SKM-1 treated with dmso at 0.1 percent for 144 hours (cell line): ENCODE data around the gene PTPRG.
A peak's percentile ranks its signal among the peaks of the same experiment; 100 is the strongest.

ENCODE experiments used
- DNase-seq: peaks from one replicate; lab custom pipeline; 2025; ENCODE audit not compliant: unreplicated experiment; lab: John Stamatoyannopoulos, UW

PTPRG gene

DNA sequence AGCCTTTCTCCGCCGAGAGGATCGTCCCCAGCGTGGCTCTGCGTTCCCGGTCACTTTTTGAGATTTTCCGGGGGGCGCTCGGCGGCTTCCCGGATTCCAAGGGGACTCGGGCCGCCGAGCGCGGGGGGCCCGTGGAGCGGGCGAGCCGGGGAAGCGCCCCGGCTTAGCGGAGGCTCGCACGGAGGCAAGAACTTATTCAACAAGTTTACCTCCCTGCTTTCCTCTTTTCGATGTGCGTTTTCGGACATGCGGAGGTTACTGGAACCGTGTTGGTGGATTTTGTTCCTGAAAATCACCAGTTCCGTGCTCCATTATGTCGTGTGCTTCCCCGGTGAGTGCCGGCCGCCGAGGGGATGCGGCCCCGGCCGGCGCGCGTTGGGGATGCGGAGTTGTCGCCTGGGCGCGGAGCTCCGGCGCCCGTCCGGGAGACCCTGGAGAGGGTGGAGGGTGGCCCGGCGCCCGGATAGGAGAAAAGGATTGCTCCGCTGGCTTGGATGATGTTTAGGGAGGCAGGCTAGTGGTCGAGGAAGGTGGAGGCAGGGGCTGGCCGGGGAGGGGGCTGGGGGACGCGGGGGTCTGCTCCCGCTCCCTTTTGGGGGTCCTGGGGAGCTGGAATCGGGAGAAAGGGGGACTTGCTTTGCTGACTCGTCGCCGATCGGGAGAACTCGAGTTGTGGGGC is 810 bp downstream of the PTPRG start:
- DNase-seq, result no peak

DNA sequence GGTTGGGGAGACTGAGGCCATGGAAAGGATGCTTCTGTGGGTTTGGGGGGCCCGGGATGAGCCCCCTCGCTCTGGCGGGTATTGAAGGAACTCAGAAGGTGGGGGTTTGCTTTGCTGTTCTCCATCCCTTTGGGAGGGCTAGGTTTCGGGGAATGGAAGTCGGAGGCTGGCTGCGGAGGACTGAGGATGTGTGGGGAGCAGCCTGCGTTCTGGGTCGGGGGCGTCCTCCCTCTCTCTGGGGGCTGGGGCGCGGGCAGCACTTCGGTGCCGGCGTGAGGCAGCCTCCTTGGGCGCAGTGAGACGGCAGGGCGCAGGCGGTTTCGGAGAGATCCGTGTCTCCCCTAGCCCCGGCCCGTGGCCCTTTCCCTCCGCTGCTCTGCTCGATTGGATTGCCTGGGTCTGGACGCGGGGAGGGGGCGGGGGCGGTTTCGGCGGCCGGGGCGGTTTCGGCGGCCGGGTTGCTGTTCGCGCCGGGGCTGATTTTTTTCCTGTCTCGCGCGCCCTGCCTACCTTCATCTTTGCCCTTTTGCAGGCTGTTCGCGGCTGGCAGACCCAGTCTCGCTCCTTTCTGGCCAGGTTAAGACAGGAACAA is 1.4 kb downstream of the PTPRG start:
- no peak for DNase-seq

GRCh38 chr3:61563313-61564271 is 2.2 kb downstream of the PTPRG start:
- DNase-seq, result no peak

DNA sequence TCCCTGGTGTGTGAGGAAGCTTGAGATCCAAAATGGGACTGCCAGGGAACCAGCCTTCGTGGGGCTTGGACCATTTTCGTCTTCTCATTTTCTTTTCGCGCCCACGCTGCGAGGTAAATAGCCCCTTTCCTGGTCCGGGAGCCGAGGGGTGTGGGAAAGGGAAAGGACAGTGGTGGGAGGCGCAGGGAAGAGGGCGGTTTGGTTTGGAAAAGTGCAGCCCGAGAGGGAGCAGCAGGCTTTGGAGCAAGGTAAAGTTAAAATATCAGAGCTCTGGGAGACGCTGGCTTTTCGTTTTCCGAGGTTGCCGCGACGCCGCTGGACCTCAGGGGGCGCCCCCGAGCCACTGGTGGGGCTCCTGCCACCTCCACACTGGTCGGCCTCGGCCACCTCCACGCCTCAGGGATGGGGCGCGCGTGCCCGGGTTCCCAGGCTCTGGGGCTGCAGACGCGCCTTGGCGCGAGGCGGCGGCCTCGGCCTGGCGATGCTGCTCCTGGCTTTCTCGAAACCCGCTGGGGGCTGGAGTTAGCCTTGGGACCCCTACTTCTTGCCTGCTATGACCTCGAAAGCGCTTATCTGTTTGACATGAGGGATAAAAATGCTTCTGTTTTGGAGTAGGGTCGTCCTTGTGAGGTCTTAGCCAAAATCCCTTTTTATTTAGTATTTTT is 3.2 kb downstream of the PTPRG start:
- no peak for DNase-seq

DNA sequence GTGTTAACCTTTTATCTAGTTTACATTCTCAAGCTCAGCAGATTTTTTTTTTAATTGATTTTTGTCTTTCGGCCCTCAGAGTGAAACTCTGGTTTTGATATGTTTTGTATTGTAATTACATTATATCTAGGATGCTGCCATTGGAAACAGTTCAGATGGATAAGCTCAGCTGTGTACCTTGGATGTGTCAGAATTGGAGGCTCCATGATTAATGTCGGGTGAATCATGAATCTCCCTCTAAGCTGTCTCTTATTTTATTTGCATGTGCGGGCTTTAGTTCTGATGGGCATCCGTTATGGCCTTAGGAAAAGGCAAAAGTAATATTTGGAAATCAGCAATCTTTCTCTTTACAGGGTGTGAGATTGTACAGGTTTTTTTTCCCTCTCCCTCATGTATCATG is 4.2 kb downstream of the PTPRG start:
- DNase-seq, result no peak

GRCh38 chr3:61568127-61568526 is 6.8 kb downstream of the PTPRG start:
- no peak for DNase-seq

GRCh38 chr3:61569856-61570580 is 8.6 kb downstream of the PTPRG start:
- DNase-seq, result no peak

GRCh38 chr3:61570813-61571212 is 9.4 kb downstream of the PTPRG start:
- peak; percentile 89 for DNase-seq

GRCh38 chr3:61571516-61572336 is 10.4 kb downstream of the PTPRG start:
- DNase-seq, result no peak

DNA sequence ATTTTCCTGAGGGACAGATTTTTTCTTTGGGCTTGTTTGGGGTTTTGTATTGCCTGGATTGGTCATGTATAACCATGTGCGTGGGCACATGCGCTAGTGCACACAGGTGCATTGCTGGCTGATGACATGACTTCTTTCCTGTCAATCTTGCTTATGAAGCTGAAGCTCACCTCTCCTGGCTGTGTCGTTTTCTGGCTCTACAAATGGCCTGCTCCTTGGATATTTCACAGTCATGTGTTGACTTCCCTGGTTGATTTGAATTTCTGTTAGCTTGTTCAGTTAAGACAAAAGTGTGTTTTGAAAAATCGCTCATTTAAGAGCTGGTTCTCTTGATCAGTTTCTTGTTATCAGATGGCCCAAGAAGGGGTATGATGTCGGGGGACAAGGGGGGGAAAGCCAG is 11.5 kb downstream of the PTPRG start:
- no peak for DNase-seq

DNA sequence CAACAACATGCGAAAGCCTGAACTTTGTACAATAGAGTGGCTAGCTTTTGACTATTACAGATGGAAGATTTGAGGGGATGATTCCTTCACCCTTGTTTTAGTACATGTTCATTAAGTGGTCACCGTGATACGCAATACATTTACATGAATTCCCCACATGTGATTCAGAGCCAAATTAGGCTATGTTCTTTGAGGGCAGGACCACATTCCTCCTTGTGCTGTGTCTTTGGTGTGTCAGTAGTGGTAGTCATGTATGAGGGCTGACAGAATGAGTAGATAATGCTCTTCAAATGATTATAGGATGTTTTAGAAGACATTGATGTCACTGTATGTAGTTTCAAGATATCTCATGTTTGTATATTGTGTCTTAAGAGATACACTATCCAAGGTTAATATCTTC is 12.1 kb downstream of the PTPRG start:
- DNase-seq, result no peak

DNA sequence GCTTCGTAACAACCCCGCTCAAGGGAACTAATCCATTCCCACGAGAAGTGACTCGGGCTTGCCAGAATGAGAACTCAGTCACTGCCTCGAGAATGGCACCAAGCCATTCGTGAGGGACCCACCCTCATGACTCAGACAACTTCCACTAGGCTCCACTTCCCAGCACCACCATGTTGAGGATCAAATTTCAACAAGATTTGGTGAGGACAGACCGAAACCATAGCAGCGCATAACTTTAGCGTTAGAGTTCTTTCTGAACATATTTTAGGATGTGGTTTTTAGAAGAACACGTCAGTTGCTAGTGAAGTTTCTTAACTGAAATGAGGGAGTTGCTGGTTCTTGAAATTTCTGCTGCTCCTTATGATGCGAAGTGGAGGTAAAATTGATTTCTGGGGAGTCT is 13.5 kb downstream of the PTPRG start:
- peak; percentile 93 for DNase-seq

DNA sequence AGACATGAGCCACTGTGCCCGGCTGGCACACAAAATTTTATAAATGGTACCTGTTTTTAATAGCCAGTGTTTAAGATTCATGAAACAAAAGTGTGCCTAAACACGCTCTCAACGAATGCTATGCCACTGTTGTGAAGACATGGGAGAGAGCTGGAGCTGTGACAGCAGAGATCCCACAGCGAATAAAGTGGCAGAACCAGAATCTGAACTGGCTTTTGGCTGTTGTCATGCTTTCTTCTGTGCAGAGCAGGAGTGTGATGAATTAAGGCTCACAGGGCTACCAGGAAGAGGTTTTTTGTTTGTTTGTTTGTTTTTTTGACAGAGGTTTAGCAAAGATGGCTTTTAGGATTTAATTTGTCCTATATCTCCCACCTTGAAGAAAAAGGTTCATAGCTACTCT is 14.5 kb downstream of the PTPRG start:
- no peak for DNase-seq

- DNase-seq, result no peak
Observed at GRCh38 chr3:61577760-61578159, 16.4 kb downstream of the PTPRG start.

DNA sequence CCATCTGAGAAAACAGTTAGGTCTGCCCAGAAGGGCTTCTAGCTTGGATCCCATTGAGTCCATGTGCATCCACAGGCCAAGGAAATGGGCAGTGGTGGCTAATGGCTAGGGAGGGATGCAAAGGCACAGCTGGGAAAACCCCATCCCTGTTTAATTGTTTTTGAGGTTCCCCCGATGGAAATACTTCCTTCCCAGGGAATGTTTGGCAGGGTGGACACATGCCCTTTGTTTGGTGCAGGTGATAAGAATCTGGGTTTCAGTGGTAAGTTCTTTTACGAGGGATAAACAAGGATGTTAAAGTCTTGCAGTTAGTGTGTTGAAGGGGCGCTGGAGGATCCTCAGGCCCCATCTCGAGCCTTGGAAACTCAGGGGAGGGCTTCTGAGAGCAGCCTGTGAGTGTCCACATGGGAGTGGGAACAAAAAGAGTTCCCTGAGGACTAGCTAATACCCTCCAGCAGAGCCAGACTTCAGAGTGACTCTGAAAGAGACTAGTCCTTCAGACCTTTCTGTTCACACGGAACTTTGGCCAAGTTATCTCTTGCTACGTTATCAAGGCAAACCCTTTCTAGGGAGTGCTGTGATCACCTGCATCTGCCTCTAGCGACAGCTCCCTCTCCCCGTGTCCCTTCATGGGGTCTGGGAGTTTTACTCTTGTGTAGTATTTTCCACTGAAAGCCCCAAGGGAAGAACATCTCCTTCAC is 17.4 kb downstream of the PTPRG start:
- DNase-seq, result no peak

DNA sequence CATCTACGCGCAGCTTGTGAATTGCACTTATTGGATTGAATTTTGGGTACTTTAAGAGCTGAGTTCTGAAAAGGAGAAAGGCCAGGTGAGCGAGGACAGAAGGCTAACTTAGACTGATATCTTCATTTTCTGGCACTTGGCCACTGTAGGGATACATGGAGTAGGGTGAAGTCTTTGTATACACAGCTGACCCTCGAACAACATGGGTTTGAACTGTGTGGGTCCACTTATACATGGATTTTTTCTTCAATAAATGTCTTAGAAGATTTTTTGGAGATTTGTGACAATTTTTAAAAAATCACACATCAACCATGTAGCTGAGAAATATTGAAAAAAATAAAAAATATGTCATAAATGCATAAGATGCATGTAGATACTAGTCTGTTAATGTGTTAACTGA is 18.3 kb downstream of the PTPRG start:
- no peak for DNase-seq

- DNase-seq, result no peak
Observed at GRCh38 chr3:61580982-61581643, 19.7 kb downstream of the PTPRG start.

- DNase-seq, result no peak
Observed at GRCh38 chr3:61582287-61582686, 20.9 kb downstream of the PTPRG start.

- no peak for DNase-seq
Observed at GRCh38 chr3:61582846-61583245, 21.5 kb downstream of the PTPRG start.
